HEK293T (cell line): ENCODE results near the gene SUSD6.

ENCODE experiments used
- CTCF ChIA-PET: fragments of 350-600 bp; formaldehyde crosslinking; extraction: SDS; loops from one replicate; lab custom pipeline; 2021; ENCODE audit warnings: antibody characterized with exemption, inconsistent platforms; lab: Yijun Ruan, JAX
- POLR2A ChIA-PET: fragments of 350-600 bp; formaldehyde crosslinking; extraction: SDS; loops from one replicate; lab custom pipeline; 2020; ENCODE audit warnings: antibody characterized with exemption, inconsistent platforms; lab: Yijun Ruan, JAX
- DNase-seq: peaks from one replicate; pipeline ENCODE4 v3.0.0; 2012; ENCODE audit warnings: mixed read lengths; ENCODE audit errors: extremely low spot score
- ARNT ChIP-seq: fragments of 450-650 bp; IDR thresholded peaks from 2 replicates; pipeline ENCODE4 v1.6.1; 2017; ENCODE audit warnings: mild to moderate bottlenecking
- BHLHE40 ChIP-seq: fragments of 450-650 bp; IDR thresholded peaks from 2 replicates; pipeline ENCODE4 v1.6.1; 2016; ENCODE audit warnings: mild to moderate bottlenecking, moderate library complexity, borderline replicate concordance
- CTBP1 ChIP-seq: fragments of 450-650 bp; IDR thresholded peaks from 2 replicates; pipeline ENCODE4 v1.6.1; 2016; ENCODE audit warnings: borderline replicate concordance
- ELF4 ChIP-seq: fragments of 450-650 bp; IDR thresholded peaks from 2 replicates; pipeline ENCODE4 v1.6.1; 2017; ENCODE audit warnings: antibody characterized with exemption
- FOXA1 ChIP-seq: fragments of 450-650 bp; IDR thresholded peaks from 2 replicates; pipeline ENCODE4 v1.6.1; 2016; ENCODE audit warnings: mild to moderate bottlenecking
- FOXK2 ChIP-seq: fragments of 450-650 bp; IDR thresholded peaks from 2 replicates; pipeline ENCODE4 v1.6.1; 2016; ENCODE audit warnings: mild to moderate bottlenecking
- FOXM1 ChIP-seq: fragments of 450-650 bp; IDR thresholded peaks from 2 replicates; pipeline ENCODE4 v1.6.1; 2017; ENCODE audit warnings: mild to moderate bottlenecking, borderline replicate concordance
- HDGF ChIP-seq: fragments of 450-650 bp; IDR thresholded peaks from 2 replicates; pipeline ENCODE4 v1.6.1; 2017; ENCODE audit warnings: antibody characterized with exemption, borderline replicate concordance
- L3MBTL2 ChIP-seq: fragments of 450-650 bp; conservative IDR thresholded peaks from 2 replicates; pipeline ENCODE4 v1.6.1; 2016; ENCODE audit warnings: mild to moderate bottlenecking
- LEF1 ChIP-seq: fragments of 450-650 bp; IDR thresholded peaks from 2 replicates; pipeline ENCODE4 v1.6.1; 2017; ENCODE audit warnings: mild to moderate bottlenecking, borderline replicate concordance
- NFRKB ChIP-seq: fragments of 450-650 bp; IDR thresholded peaks from 2 replicates; pipeline ENCODE4 v1.6.1; 2016; ENCODE audit warnings: mild to moderate bottlenecking, moderate library complexity
- PKNOX1 ChIP-seq: fragments of 450-650 bp; IDR thresholded peaks from 2 replicates; pipeline ENCODE4 v1.6.1; 2016
- SP1 ChIP-seq: fragments of 450-650 bp; IDR thresholded peaks from 2 replicates; pipeline ENCODE4 v1.6.1; 2017
- SUZ12 ChIP-seq: fragments of 450-650 bp; IDR thresholded peaks from 2 replicates; pipeline ENCODE4 v1.6.1; 2016; ENCODE audit warnings: mild to moderate bottlenecking
- TARDBP ChIP-seq: fragments of 450-650 bp; IDR thresholded peaks from 2 replicates; pipeline ENCODE4 v1.6.1; 2016
- ZNF384 ChIP-seq: fragments of 450-650 bp; IDR thresholded peaks from 2 replicates; pipeline ENCODE4 v1.6.1; 2016

Gene SUSD6

GRCh38 chr14:69650948-69651369 is 39.6 kb downstream of the SUSD6 start:
- ChIA-PET POLR2A (no interaction called here), CTCF (interaction anchor here (0.6 kb wide), 1 partner anchor 969 kb away, joined by 3 read pairs; no protein-coding TSS in a partner anchor)
- DNase-seq = no peak
- no peak for TF ChIP-seq ARNT
- TF ChIP-seq L3MBTL2 = no peak
- TF ChIP-seq ELF4 = no peak
- TF ChIP-seq NFRKB = no peak
- TF ChIP-seq TARDBP = no peak
- TF ChIP-seq PKNOX1 = no peak
- no peak for TF ChIP-seq HDGF
- no peak for TF ChIP-seq FOXK2
- no peak for TF ChIP-seq CTBP1
- TF ChIP-seq ZNF384 = no peak
- TF ChIP-seq FOXA1 = no peak
- no peak for TF ChIP-seq LEF1
- no peak for TF ChIP-seq FOXM1
- no peak for TF ChIP-seq BHLHE40
- TF ChIP-seq SP1 = no peak
- TF ChIP-seq SUZ12 = no peak

GRCh38 chr14:69651664-69652063 is 40.3 kb downstream of the SUSD6 start:
- CTCF ChIA-PET = interaction anchor here (0.6 kb wide), 1 partner anchor 968 kb away, joined by 3 read pairs; no protein-coding TSS in a partner anchor
- DNase-seq = no peak
- TF ChIP-seq ELF4 (no peak), ZNF384 (no peak), PKNOX1 (no peak), FOXA1 (no peak), TARDBP (no peak), SP1 (no peak), FOXM1 (no peak), L3MBTL2 (no peak), LEF1 (no peak), ARNT (no peak), FOXK2 (no peak), CTBP1 (no peak), SUZ12 (no peak), NFRKB (no peak), BHLHE40 (no peak), HDGF (no peak)
- POLR2A ChIA-PET = no interaction called here

- DNase-seq = no peak
- POLR2A ChIA-PET = no interaction called here
- CTCF ChIA-PET = no interaction called here
- TF ChIP-seq ZNF384 = no peak
Observed at GRCh38 chr14:69652942-69653684, 41.7 kb downstream of the SUSD6 start.

- POLR2A ChIA-PET = no interaction called here
Observed at GRCh38 chr14:69654116-69654515, 42.7 kb downstream of the SUSD6 start.

GRCh38 chr14:69657950-69658355 is 46.6 kb downstream of the SUSD6 start:
- no peak for TF ChIP-seq NFRKB
- no peak for TF ChIP-seq L3MBTL2
- no peak for TF ChIP-seq CTBP1
- no peak for TF ChIP-seq FOXM1
- TF ChIP-seq ARNT = no peak
- TF ChIP-seq HDGF = no peak
- no peak for TF ChIP-seq TARDBP
- no peak for TF ChIP-seq FOXK2
- no peak for TF ChIP-seq SP1
- TF ChIP-seq ZNF384 = no peak
- TF ChIP-seq ELF4 = no peak
- no peak for TF ChIP-seq BHLHE40
- no peak for TF ChIP-seq FOXA1
- TF ChIP-seq PKNOX1 = no peak
- ChIA-PET POLR2A (no interaction called here), CTCF (no interaction called here)
- DNase-seq = no peak

More at GRCh38 chr14:69654116-69654515, 42.7 kb downstream of the SUSD6 start:
- CTCF ChIA-PET = no interaction called here
- no peak for DNase-seq
- TF ChIP-seq FOXA1 = no peak
- TF ChIP-seq BHLHE40 = no peak
- no peak for TF ChIP-seq SP1
- no peak for TF ChIP-seq ZNF384
- no peak for TF ChIP-seq PKNOX1
- no peak for TF ChIP-seq ARNT
